IMR-90 (cell line): ENCODE measurements around the gene SARM1. TPM values are rescaled to one million over a fixed set of nuclear protein-coding genes. Genes with fewer than 3 reads are reported as not detected.
"Not testable (repeated sequence)": the region's sequence is repeated elsewhere in the genome, so short reads cannot be mapped to it uniquely, and the experiment has no call there.

Source experiments
- ATAC-seq: fragments of 200-7000 bp; cut with Tn5 transposase; 2 replicates; pipeline ENCODE4 v1.9.1; 2020; ENCODE audit warnings: low read depth, mild to moderate bottlenecking, moderate library complexity
- BruUV-seq: library from RNA; stranded (reverse); fragments of 400-500 nt; replicated peaks from 2 replicates; lab custom pipeline; 2021; lab: Mats Ljungman, UMichigan
- CTCF ChIA-PET: fragments of 300-600 bp; formaldehyde crosslinking; extraction: SDS; loops from one replicate; lab custom pipeline; 2021; ENCODE audit warnings: antibody characterized with exemption; lab: Yijun Ruan, JAX
- POLR2A ChIA-PET: fragments of 300-600 bp; sonication (Branson Sonifier 250); formaldehyde crosslinking; loops from one replicate; lab custom pipeline; 2022; ENCODE audit warnings: antibody characterized with exemption; ENCODE audit not compliant: unreplicated experiment; lab: Charles Lee
- DNase-seq: peaks from one replicate; pipeline ENCODE4 v3.0.0; 2013
- H2AFZ ChIP-seq: replicated peaks from 2 replicates; pipeline ENCODE3; 2013; ENCODE audit warnings: low read length, mild to moderate bottlenecking; ENCODE audit not compliant: poor library complexity
- H2AK5ac ChIP-seq: 2 replicates; pipeline ENCODE4 v1.6.1; 2013; ENCODE audit warnings: low read depth, low read length, inconsistent platforms
- H2AK9ac ChIP-seq: replicated peaks from 2 replicates; pipeline ENCODE3; 2013; ENCODE audit warnings: mild to moderate bottlenecking, low read depth, low read length, moderate library complexity; ENCODE audit not compliant: poor library complexity
- H2BK120ac ChIP-seq: 2 replicates; pipeline ENCODE4 v1.6.1; 2013; ENCODE audit warnings: low read depth, low read length, inconsistent platforms
- H2BK15ac ChIP-seq: 3 replicates; pipeline ENCODE4 v1.6.1; 2013; ENCODE audit warnings: low read depth, low read length, inconsistent platforms
- H2BK20ac ChIP-seq: 2 replicates; pipeline ENCODE4 v1.6.1; 2013; ENCODE audit warnings: low read depth, mild to moderate bottlenecking, inconsistent platforms, low read length, moderate library complexity
- H2BK5ac ChIP-seq: 2 replicates; pipeline ENCODE4 v1.6.1; 2013; ENCODE audit warnings: mild to moderate bottlenecking, low read depth, low read length, inconsistent platforms; ENCODE audit not compliant: poor library complexity, severe bottlenecking
- H3K14ac ChIP-seq: replicated peaks from 2 replicates; pipeline ENCODE4 v1.6.1; 2013; ENCODE audit warnings: low read depth, low read length, inconsistent platforms
- H3K18ac ChIP-seq: 2 replicates; pipeline ENCODE4 v1.6.1; 2013; ENCODE audit warnings: low read depth, low read length, control low read depth
- H3K23ac ChIP-seq: 2 replicates; pipeline ENCODE4 v1.6.1; 2013; ENCODE audit warnings: low read depth, low read length, inconsistent platforms
- H3K27ac ChIP-seq: 2 replicates; pipeline ENCODE4 v1.5.1; 2013; ENCODE audit warnings: mild to moderate bottlenecking, control low read depth, low read length; ENCODE audit not compliant: insufficient read depth
- H3K27me3 ChIP-seq: 2 replicates; pipeline ENCODE4 v1.6.1; 2013; ENCODE audit warnings: low read length; ENCODE audit not compliant: control insufficient read depth, insufficient read depth
- H3K36me3 ChIP-seq: 2 replicates; pipeline ENCODE4 v1.6.1; 2013; ENCODE audit warnings: low read length, mixed read lengths; ENCODE audit not compliant: control insufficient read depth, insufficient read depth
- H3K4ac ChIP-seq: 2 replicates; pipeline ENCODE4 v1.6.1; 2013; ENCODE audit warnings: low read depth, low read length, inconsistent platforms
- H3K4me1 ChIP-seq: 2 replicates; pipeline ENCODE4 v1.6.1; 2013; ENCODE audit warnings: low read length, mixed read lengths; ENCODE audit not compliant: control insufficient read depth, insufficient read depth
- H3K4me2 ChIP-seq: 2 replicates; pipeline ENCODE4 v1.6.1; 2013; ENCODE audit warnings: low read depth, mild to moderate bottlenecking, control low read depth, low read length, moderate library complexity
- H3K4me3 ChIP-seq: 2 replicates; pipeline ENCODE4 v1.5.1; 2013; ENCODE audit warnings: low read depth, mild to moderate bottlenecking, control low read depth, low read length, moderate library complexity; ENCODE audit not compliant: insufficient read depth
- H3K56ac ChIP-seq: 2 replicates; pipeline ENCODE4 v1.6.1; 2013; ENCODE audit warnings: low read length, inconsistent platforms; ENCODE audit not compliant: insufficient read depth; ENCODE audit errors: extremely low read depth
- H3K79me1 ChIP-seq, 2 experiments: 2 replicates each; pipeline ENCODE4 v1.6.1; 2013; ENCODE audit warnings: low read length in 2 of 2, inconsistent platforms in 1 of 2, low read depth in 1 of 2
- H3K9ac ChIP-seq: 2 replicates; pipeline ENCODE4 v1.6.1; 2013; ENCODE audit warnings: low read depth, low read length, control low read depth
- H3K9me1 ChIP-seq: 2 replicates; pipeline ENCODE4 v1.6.1; 2013; ENCODE audit warnings: low read length, inconsistent platforms; ENCODE audit not compliant: insufficient read depth
- H3K9me3 ChIP-seq: 2 replicates; pipeline ENCODE4 v1.6.1; 2013; ENCODE audit warnings: low read length; ENCODE audit not compliant: control insufficient read depth, insufficient read depth
- H4K20me1 ChIP-seq: 2 replicates; pipeline ENCODE4 v1.6.1; 2013; ENCODE audit warnings: low read length, inconsistent platforms; ENCODE audit not compliant: insufficient read depth
- H4K5ac ChIP-seq: 2 replicates; pipeline ENCODE4 v1.6.1; 2013; ENCODE audit warnings: mild to moderate bottlenecking, low read depth, low read length, control low read depth
- H4K8ac ChIP-seq, 2 experiments: 2 replicates each; pipeline ENCODE4 v1.6.1; 2013; ENCODE audit warnings: low read depth in 2 of 2, low read length in 2 of 2, control low read depth in 1 of 2, inconsistent platforms in 1 of 2
- H4K91ac ChIP-seq: 2 replicates; pipeline ENCODE4 v1.6.1; 2013; ENCODE audit warnings: low read depth, low read length, inconsistent platforms; ENCODE audit not compliant: insufficient read depth
- WGBS, 2 experiments: methylation state at CpG; one replicate each; pipeline versions ENCODE4 v1.1.5 to v1.1.7; 2013; ENCODE audit warnings: missing lambda C conversion rate in 2 of 2; ENCODE audit not compliant: insufficient read length in 1 of 2; ENCODE audit errors: extremely low coverage in 2 of 2; 5-methylcytosine and 5-hydroxymethylcytosine counted together
- dilution Hi-C: fragments of 300-500 bp; cut with HindIII; formaldehyde crosslinking; loops from one replicate; pipeline ENCODE4 v1.14.3; 2018; ENCODE audit warnings: low sequenced_read_pairs; ENCODE audit not compliant: unreplicated experiment
- in situ Hi-C: fragments of 300-500 bp; cut with MboI; formaldehyde crosslinking; loops from 3 replicates; pipeline ENCODE4 v1.14.3; 2019; ENCODE audit warnings: low sequenced_read_pairs, inconsistent platforms, mixed read lengths
- intact Hi-C: fragments of 100-400 bp; cut with micrococcal nuclease; formaldehyde crosslinking; loops from 2 replicates; pipeline ENCODE4 v1.10.0; 2022
- polyA plus RNA-seq, 3 experiments: library from polyadenylated mRNA; depleted of rRNA; stranded (reverse); fragments of >200 nt; gene quantifications; 2 replicates each; pipeline ENCODE4 v1.2.3, GENCODE V29; 2012; ENCODE audit warnings: low replicate concordance in 1 of 3
- total RNA-seq: library from RNA; depleted of rRNA; stranded (reverse); fragments of >200 nt; gene quantifications from 2 replicates; pipeline ENCODE4 v1.2.3, GENCODE V29; 2012

Gene SARM1
- total and polyA plus RNA-seq, 2 of the 4 experiments (the other 2 are of a cell fraction), result 3.4 to 11.4 TPM

DNA sequence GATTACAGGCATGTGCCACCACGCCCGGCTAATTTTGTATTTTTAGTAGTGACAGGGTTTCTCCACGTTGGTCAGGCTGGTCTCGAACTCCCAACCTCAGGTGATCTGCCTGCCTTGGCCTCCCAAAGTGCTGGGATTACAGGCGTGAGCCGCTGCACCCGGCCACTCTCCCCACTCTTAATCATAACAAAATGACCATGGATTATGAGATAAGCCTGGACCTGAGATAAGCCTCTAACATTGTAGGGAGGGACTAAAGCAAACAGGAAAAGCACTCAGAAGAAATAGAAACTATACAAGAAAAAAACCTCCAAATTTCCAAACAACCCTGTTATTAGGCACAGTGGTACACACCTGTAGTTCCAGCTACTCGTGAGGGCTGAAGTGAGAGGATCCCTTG, 62.8 kb downstream of the SARM1 start:
- dilution Hi-C loops, H3K9ac ChIP-seq, H2AK5ac ChIP-seq, H2AFZ ChIP-seq, H3K14ac ChIP-seq, BruUV-seq, DNase-seq, in situ Hi-C loops, H3K36me3 ChIP-seq, CTCF ChIA-PET, H2BK20ac ChIP-seq, H2BK5ac ChIP-seq, H3K4me3 ChIP-seq, intact Hi-C loops, H3K4ac ChIP-seq, H3K23ac ChIP-seq, H4K20me1 ChIP-seq, H2AK9ac ChIP-seq, H3K18ac ChIP-seq, ATAC-seq, H3K9me1 ChIP-seq, H3K56ac ChIP-seq, H3K79me1 ChIP-seq, H4K5ac ChIP-seq, H2BK120ac ChIP-seq, H3K9me3 ChIP-seq, POLR2A ChIA-PET, H3K4me1 ChIP-seq, H4K91ac ChIP-seq, H3K4me2 ChIP-seq, H4K8ac ChIP-seq, H2BK15ac ChIP-seq, H3K27ac ChIP-seq: not testable (repeated sequence)
- WGBS, 2 experiments, result no CpG with 5 or more reads among the region's 8 CpGs
- H3K27me3 ChIP-seq, result peaks cover 11% of the 10 kb centered on the region
